ENCODE measurements around the gene SERTAD1. TPM values are rescaled to one million over a fixed set of nuclear protein-coding genes. Genes with fewer than 3 reads are reported as not detected.

The SERTAD1 gene
- 14.5 and 21.9 TPM in 2 replicates for polyA plus RNA-seq (2011; rRNA removed)
- polyA minus RNA-seq (2011; rRNA and poly(A)+ RNA removed), result 3.5 and 4.2 TPM in 2 replicates

- Histone ChIP-seq H3K27me3 (ENCODE audit: control insufficient read depth, insufficient read depth, low read length) (no peaks in the 10 kb centered on the region), H3K4me3 (ENCODE audit: low read depth, low read length) (peak within 1 kb of the TSS; percentile 61), H3K36me3 (ENCODE audit: control insufficient read depth, insufficient read depth, low read length) (peaks cover 8% of the 10 kb centered on the region)
- POLR2A ChIA-PET, result interaction anchor here (0.6 to 1.1 kb wide), 7 partner anchors 17 to 325 kb away, joined by 3 to 9 read pairs (median 3); partner anchors contain the start of genes C19orf47, PLD3 and SNRPA
- peak; percentile 94 for DNase-seq (ENCODE audit: low read depth)
- CTCF ChIA-PET, result interaction anchor here (0.7 to 2.3 kb wide), 9 partner anchors 9 to 209 kb away, joined by 3 to 11 read pairs (median 6); no protein-coding TSS in a partner anchor
- TF ChIP-seq CTCF (IDR thresholded peaks at IDR 0.05; ENCODE audit: insufficient read depth, low read depth, low read length), result peak; percentile 83
Measured at GRCh38 chr19:40425450-40426287, at the start of gene SERTAD1. Gene SERTAD1, minus strand, starts transcription at chr19:40425992. Its CDS starts 2,446 bp downstream, at chr19:40423546.

GRCh38 chr19:40474737-40475136 is 48.9 kb upstream of the SERTAD1 start:
- ChIA-PET CTCF (no interaction called here), POLR2A (no interaction called here)
- no peak for DNase-seq (ENCODE audit: low read depth)
- no peaks in the 10 kb centered on the region for H3K27me3 ChIP-seq (ENCODE audit: control insufficient read depth, insufficient read depth, low read length)
- no peak for TF ChIP-seq CTCF (IDR thresholded peaks at IDR 0.05; ENCODE audit: insufficient read depth, low read depth, low read length)
- H3K4me3 ChIP-seq (ENCODE audit: low read depth, low read length), result no peak overlapping the region
- no peaks in the 10 kb centered on the region for H3K36me3 ChIP-seq (ENCODE audit: control insufficient read depth, insufficient read depth, low read length)

DNA sequence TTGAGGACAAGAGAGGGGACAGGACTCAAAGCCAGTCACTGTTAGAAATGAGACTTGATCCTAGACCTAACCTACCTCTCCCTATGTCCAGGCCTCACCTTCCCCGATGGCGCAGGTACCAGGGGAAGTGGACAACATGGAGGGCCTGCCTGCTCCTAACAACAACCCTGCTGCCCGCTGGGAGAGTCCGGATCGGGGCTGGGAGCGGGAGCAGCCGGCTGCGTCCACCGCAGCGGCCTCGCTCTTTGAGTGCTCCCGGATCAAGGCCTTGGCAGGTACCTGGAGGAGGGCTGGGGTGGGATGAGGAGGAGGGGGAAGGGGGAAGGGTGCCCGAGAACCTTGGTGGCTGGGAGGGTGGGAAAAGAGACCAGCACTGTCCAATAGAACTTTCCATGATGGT is 46.7 kb upstream of the SERTAD1 start:
- no peak for TF ChIP-seq CTCF (IDR thresholded peaks at IDR 0.05; ENCODE audit: insufficient read depth, low read depth, low read length)
- no peak for DNase-seq (ENCODE audit: low read depth)
- H3K27me3 ChIP-seq (ENCODE audit: control insufficient read depth, insufficient read depth, low read length), result no peaks in the 10 kb centered on the region
- no peak overlapping the region for H3K4me3 ChIP-seq (ENCODE audit: low read depth, low read length)
- POLR2A ChIA-PET, result no interaction called here
- CTCF ChIA-PET, result no interaction called here
- H3K36me3 ChIP-seq (ENCODE audit: control insufficient read depth, insufficient read depth, low read length), result no peaks in the 10 kb centered on the region

DNA sequence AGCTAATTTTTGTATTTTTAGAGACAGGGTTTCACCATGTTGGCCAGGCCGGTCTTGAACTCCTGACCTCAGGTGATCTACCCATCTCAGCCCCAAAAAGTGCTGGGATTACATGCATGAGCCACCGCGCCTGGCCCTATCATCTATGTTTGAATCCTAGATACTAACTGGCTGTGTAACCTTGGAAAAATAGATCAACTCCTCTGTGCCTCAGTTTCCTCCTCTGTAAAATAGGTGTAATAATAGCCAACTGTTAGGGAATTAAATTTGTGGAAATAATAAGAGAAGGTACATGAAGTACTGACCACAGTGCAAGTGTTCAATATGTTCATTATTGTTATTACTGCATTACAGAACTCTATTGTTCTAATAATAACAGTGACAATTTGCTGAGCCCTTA is 45.3 kb upstream of the SERTAD1 start:
- Histone ChIP-seq H3K27me3 (ENCODE audit: control insufficient read depth, insufficient read depth, low read length) (no peaks in the 10 kb centered on the region), H3K36me3 (ENCODE audit: control insufficient read depth, insufficient read depth, low read length) (no peaks in the 10 kb centered on the region), H3K4me3 (ENCODE audit: low read depth, low read length) (no peak overlapping the region)
- CTCF ChIA-PET, result no interaction called here
- DNase-seq (ENCODE audit: low read depth), result no peak
- TF ChIP-seq CTCF (IDR thresholded peaks at IDR 0.05; ENCODE audit: insufficient read depth, low read depth, low read length), result no peak
- POLR2A ChIA-PET, result no interaction called here

- Histone ChIP-seq H3K4me3 (ENCODE audit: low read depth, low read length) (no peak overlapping the region), H3K27me3 (ENCODE audit: control insufficient read depth, insufficient read depth, low read length) (no peaks in the 10 kb centered on the region), H3K36me3 (ENCODE audit: control insufficient read depth, insufficient read depth, low read length) (no peaks in the 10 kb centered on the region)
- ChIA-PET CTCF (interaction anchor here (1.2 kb wide), 1 partner anchor 54 kb away, joined by 3 read pairs; no protein-coding TSS in a partner anchor), POLR2A (no interaction called here)
- no peak for DNase-seq (ENCODE audit: low read depth)
- TF ChIP-seq CTCF (IDR thresholded peaks at IDR 0.05; ENCODE audit: insufficient read depth, low read depth, low read length), result no peak
Measured at GRCh38 chr19:40469011-40469410, 43.2 kb upstream of the SERTAD1 start.
